ENCODE data around the gene DDN.

- TF ChIP-seq CTCF (IDR thresholded peaks at IDR 0.05; ENCODE audit: insufficient read depth, low read length) = no peak
- no peak for TF ChIP-seq SPI1 (IDR thresholded peaks at IDR 0.05; ENCODE audit: borderline replicate concordance, low read depth)
Measured at GRCh38 chr12:48956279-48957140, 42.7 kb downstream of the DDN start.
